AG04450 (cell line): ENCODE results near the gene ULK4. TPM values are rescaled to one million over a fixed set of nuclear protein-coding genes. Genes with fewer than 3 reads are reported as not detected.
"Not testable (repeated sequence)": the region's sequence is repeated elsewhere in the genome, so short reads cannot be mapped to it uniquely, and the experiment has no call there.

Source experiments
- CTCF ChIA-PET: fragments of 300-600, 350-600 bp; formaldehyde crosslinking; extraction: SDS; loops from one replicate; lab custom pipeline; 2022; ENCODE audit warnings: antibody characterized with exemption, inconsistent platforms; lab: Charles Lee
- POLR2A ChIA-PET: fragments of 350-600 bp; formaldehyde crosslinking; extraction: SDS; loops from one replicate; lab custom pipeline; 2021; ENCODE audit warnings: antibody characterized with exemption, inconsistent platforms; lab: Yijun Ruan, JAX
- DNase-seq: peaks from one replicate; pipeline ENCODE4 v3.0.0-alpha.2; 2011; ENCODE audit warnings: low read depth, low spot score
- H3K27ac ChIP-seq: one replicate; pipeline ENCODE4 v1.5.1; 2012; ENCODE audit warnings: low read depth, low read length, control low read depth
- H3K27me3 ChIP-seq: one replicate; pipeline ENCODE4 v1.6.0; 2012; ENCODE audit warnings: low read length; ENCODE audit not compliant: control insufficient read depth, insufficient read depth
- H3K4me3 ChIP-seq: 2 replicates; pipeline ENCODE4 v1.5.1; 2011; ENCODE audit warnings: mild to moderate bottlenecking, low read depth, low read length, control low read depth
- H3K9me3 ChIP-seq: 2 replicates; pipeline ENCODE4 v1.5.1; 2012; ENCODE audit warnings: low read length; ENCODE audit not compliant: control insufficient read depth, insufficient read depth
- CTCF ChIP-seq: IDR thresholded peaks from 2 replicates; pipeline ENCODE4 v1.5.1; 2011; ENCODE audit warnings: low read depth, low read length, control low read depth, inconsistent platforms
- polyA plus RNA-seq: library from polyadenylated mRNA; depleted of rRNA; stranded (reverse); fragments of >200 nt; gene quantifications from 2 replicates; pipeline ENCODE4 v1.2.3, GENCODE V29; 2011

Gene ULK4
- polyA plus RNA-seq, 1 experiment = 3.7 TPM

GRCh38 chr3:41464401-41464800, 497.5 kb downstream of the ULK4 start:
- Histone ChIP-seq H3K27me3 (no peaks in the 10 kb centered on the region), H3K9me3 (no peaks in the 10 kb centered on the region), H3K27ac (no peak overlapping the region), H3K4me3 (no peak overlapping the region)
- POLR2A ChIA-PET = no interaction called here
- no peak for TF ChIP-seq CTCF
- DNase-seq = no peak
- CTCF ChIA-PET = no interaction called here

GRCh38 chr3:41462103-41462691, 499.7 kb downstream of the ULK4 start:
- TF ChIP-seq CTCF = no peak
- Histone ChIP-seq H3K9me3 (no peaks in the 10 kb centered on the region), H3K4me3 (no peak overlapping the region), H3K27me3 (no peaks in the 10 kb centered on the region), H3K27ac (no peak overlapping the region)
- CTCF ChIA-PET = no interaction called here
- POLR2A ChIA-PET = no interaction called here
- DNase-seq = no peak

- no peak for DNase-seq
- ChIA-PET CTCF (no interaction called here), POLR2A (no interaction called here)
- no peak overlapping the region for H3K4me3 ChIP-seq
- no peak for TF ChIP-seq CTCF
- H3K27me3 ChIP-seq = no peaks in the 10 kb centered on the region
- no peaks in the 10 kb centered on the region for H3K9me3 ChIP-seq
- no peak overlapping the region for H3K27ac ChIP-seq
Measured at GRCh38 chr3:41460736-41461135, 501.2 kb downstream of the ULK4 start.

GRCh38 chr3:41457176-41457575, 504.7 kb downstream of the ULK4 start:
- Histone ChIP-seq H3K27ac (no peak overlapping the region), H3K27me3 (no peaks in the 10 kb centered on the region), H3K9me3 (no peaks in the 10 kb centered on the region), H3K4me3 (no peak overlapping the region)
- ChIA-PET POLR2A (no interaction called here), CTCF (no interaction called here)
- DNase-seq = no peak
- TF ChIP-seq CTCF = no peak

GRCh38 chr3:41456162-41456561, 505.7 kb downstream of the ULK4 start:
- CTCF ChIA-PET = no interaction called here
- H3K27me3 ChIP-seq = no peaks in the 10 kb centered on the region

GRCh38 chr3:41453618-41454017, 508.3 kb downstream of the ULK4 start:
- H3K9me3 ChIP-seq, POLR2A ChIA-PET, H3K4me3 ChIP-seq, H3K27ac ChIP-seq, H3K27me3 ChIP-seq, CTCF ChIA-PET, DNase-seq: not testable (repeated sequence)

More at GRCh38 chr3:41456162-41456561, 505.7 kb downstream of the ULK4 start:
- no peak for DNase-seq
- no peak for TF ChIP-seq CTCF
- no peaks in the 10 kb centered on the region for H3K9me3 ChIP-seq
- POLR2A ChIA-PET = no interaction called here
- H3K4me3 ChIP-seq = no peak overlapping the region
- H3K27ac ChIP-seq = no peak overlapping the region
